GM21786 (cell line): ENCODE data around the gene SLC25A33.
"Not testable (repeated sequence)": the region's sequence is repeated elsewhere in the genome, so short reads cannot be mapped to it uniquely, and the experiment has no call there.

ENCODE experiments used
- ATAC-seq: cut with Tn5 transposase; IDR thresholded peaks from one replicate; pipeline ENCODE4 v1.9.1; 2021; ENCODE audit not compliant: unreplicated experiment

SLC25A33 gene

GRCh38 chr1:9539165-9539828 is at the start of gene SLC25A33:
TSS of gene SLC25A33 (plus strand) at chr1:9539465. CDS start at chr1:9539692, 227 bp downstream.
- peak; percentile 89 for ATAC-seq

DNA sequence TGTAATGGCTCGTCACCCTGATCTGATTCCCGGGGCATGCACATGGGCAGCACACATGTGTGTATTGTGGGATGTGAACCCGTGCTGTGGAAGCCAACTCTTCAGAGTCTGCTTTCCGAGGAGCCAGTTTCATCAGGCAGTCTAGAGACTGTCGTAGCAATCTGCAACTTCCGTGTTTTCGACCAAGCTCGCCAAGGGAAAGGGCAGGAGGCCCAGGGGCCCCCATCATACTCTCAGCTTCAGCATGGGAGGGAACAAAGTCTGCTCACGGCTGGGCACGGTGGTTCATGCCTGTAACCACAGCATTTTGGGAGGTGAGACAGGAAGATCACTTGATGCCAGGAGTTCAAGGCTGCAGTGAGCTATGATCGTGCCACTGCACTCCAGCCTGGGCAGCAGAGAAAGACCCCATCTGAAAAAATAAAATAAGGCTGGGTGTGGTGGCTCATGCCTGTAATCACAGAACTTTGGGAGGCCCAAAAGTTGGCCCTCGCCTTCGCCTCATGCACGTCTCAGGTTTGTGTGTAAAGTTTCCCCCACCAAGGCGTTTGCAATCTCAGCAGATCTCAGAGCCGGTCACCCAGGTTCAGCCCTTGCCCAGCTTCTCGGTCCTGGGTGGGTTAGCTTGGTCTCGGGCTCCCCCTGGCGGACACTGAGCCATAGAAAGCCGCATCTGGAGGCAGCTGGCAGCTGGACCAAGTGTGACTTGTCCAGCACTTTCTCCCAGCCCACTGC is 48.5 kb upstream of the SLC25A33 start:
- ATAC-seq, result no peak

- ATAC-seq, result no peak
Observed at GRCh38 chr1:9493326-9493725, 45.9 kb upstream of the SLC25A33 start.

GRCh38 chr1:9494936-9495758 is 44.1 kb upstream of the SLC25A33 start:
- ATAC-seq, result no peak

- ATAC-seq, result no peak
Observed at GRCh38 chr1:9495854-9496374, 43.4 kb upstream of the SLC25A33 start.

GRCh38 chr1:9500756-9501754 is 38.2 kb upstream of the SLC25A33 start:
- no peak for ATAC-seq

DNA sequence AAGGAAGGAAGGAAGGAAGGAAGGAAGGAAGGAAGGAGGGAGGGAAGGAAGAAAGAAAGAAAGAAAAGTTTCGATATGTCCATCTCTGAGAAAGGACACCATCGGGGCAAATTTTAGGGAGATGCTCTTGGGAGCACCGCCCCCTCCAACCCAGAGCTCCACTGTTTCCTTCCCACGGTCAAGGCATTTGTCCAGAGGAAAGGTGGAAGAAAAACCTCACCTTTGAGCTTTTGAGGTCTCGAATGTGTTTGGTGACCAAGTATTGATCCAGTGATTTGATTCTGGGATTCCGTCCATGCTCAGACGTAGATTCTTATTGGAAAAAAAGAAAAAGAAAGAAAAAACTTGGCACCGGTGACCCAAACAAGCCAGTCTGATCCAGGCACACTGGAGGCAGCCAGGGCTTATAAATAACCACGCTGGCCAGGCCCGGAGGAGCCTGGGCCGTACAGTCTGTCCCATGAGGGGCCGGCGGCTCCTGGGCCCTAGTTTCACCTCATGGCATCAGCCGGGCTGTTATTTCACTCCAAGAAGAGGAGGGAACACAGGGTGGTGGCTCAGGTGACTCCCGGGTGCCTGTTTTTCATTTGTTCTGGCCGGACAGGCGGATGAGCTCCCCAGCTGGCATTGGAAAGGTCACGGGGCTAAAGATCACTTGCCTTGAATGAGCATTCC is 36.1 kb upstream of the SLC25A33 start:
- no peak for ATAC-seq

DNA sequence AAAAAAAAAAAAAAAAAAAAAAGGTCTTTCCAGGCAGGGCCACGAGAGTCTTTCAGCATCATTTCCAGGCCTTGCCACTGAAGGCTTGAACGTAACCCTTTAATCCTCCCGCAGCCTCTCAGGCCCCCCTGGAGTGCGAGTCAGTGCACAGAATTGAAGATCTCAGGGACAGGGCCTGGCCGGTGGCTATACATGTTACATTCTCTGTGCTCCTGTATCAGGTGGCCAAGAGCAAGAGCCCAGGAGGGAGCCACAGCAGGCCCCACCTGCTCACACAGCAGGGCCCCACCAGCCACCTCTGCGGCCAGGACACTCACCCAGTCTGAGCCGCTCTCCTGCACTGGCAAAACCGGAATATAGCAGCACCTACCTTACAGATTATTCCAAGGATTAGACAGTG is 34.1 kb upstream of the SLC25A33 start:
- ATAC-seq, result no peak

- no peak for ATAC-seq
Observed at GRCh38 chr1:9506901-9507300, 32.4 kb upstream of the SLC25A33 start.

DNA sequence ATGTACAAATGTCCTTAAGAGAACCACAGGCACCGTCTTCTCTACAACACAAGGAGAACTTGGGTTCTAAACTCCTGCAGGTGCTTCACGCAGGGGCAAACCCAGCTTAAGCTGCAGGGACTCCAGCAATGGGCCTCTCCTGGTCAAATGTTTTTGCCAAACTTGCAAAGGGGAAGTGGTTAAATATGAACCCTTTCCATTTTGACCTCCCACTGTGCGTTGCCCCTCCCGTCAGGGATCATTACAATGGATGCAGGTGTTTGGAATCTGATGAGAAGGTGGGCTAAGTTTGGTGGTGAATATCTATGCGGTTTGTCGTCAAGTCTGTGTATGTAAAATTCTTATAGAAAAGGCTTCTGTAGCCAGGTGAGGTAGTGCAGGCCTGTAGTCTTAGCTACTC is 29.1 kb upstream of the SLC25A33 start:
- no peak for ATAC-seq

- ATAC-seq, result not testable (repeated sequence)
Observed at GRCh38 chr1:9515550-9515949, 23.7 kb upstream of the SLC25A33 start.

GRCh38 chr1:9518454-9518998 is 20.7 kb upstream of the SLC25A33 start:
- ATAC-seq, result no peak

DNA sequence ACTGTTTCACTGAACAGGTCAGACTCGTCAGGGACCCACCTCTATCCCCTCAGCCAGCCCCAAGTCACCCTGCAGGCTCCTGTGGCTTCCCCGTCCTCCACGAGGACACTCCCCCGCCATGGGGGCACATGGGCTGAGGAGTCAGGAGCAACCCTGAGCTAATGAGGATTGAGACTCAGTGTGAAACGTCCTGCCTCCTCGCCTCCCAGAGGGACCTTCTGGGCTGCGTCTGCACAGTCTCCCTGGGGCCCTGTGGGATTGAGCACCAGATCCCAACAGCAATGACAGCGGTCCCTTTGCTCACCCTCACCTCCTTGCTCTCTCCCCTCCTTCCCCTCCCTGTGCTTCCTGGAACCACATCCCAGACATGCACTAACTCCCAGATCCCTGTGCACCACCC is 18.9 kb upstream of the SLC25A33 start:
- ATAC-seq, result no peak

GRCh38 chr1:9529190-9529589 is 10.1 kb upstream of the SLC25A33 start:
- ATAC-seq, result no peak

DNA sequence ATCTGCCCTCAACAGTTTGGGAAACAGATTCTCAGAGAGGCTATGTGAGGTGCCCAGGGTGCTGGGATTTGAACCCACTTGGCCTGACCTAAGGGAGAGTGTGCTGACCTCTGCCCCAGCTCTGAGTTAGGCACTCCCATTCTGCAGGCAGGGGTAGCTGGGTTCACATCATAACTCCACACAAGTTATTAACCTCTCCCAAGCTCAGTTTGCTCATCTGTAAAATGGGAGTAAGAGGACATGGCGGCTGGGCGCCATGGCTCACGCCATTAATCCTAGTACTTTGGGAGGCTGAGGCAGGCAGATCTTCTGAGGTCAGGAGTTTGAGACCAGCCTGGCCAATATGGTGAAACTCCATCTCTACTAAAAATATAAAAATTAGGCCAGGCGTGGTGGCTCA is 8.9 kb upstream of the SLC25A33 start:
- no peak for ATAC-seq

- ATAC-seq, result no peak
Observed at GRCh38 chr1:9534953-9535352, 4.3 kb upstream of the SLC25A33 start.

DNA sequence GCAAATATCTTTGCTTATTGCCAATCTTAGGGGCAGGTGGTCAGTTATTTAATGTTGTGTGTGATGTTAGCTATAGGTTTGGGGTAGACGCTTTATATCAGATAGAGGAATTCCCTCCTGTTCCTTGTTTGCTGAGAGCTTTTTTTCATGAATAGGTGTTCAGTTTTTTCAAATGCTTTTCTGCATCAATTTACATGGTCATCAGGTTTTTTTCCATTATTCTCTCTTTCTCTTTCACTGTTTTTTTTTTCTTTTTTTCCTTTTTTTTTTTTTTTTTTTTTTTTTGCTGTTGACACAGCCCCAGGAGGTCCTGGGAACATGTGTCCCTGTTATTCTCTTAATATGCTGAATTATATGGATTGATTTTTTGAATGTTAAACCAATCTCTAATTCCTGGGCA is 3.0 kb upstream of the SLC25A33 start:
- no peak for ATAC-seq

DNA sequence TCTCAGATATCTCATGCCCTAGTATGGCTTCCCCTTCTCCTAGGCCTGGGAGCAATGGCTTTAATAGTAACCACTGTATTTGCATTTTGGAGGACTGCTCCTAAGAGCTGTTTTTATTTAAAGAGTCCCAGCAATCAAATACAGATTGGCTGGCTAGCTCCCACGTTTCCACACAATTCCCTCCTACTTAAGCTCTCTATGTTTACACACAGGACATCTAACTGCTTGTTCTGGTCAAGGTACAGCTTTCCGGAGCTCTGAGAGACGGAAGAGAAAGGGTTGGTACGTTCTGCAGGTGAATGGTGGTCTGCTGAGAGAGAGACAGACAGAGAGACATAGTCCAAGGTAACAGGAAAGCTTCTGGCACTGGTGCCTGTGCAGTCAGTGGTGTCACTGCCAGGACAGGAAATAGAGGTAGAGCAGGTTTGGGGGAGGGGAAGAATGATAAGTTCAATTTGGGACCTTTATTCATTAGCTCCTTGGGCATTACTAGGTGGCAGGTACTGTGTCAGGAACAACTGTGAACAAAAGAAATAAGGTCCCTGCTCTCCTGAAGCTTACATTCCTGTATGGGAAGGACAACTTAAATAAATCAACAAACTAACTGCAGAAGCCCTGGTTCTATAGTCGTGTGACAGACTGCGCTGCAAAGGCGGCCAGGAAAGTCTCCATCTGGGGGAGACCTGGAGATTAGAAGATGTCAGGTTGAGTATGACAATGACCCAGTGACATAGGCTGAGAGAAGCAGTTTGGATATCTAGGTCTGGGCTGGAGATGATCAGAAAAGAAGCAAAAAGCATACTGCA is 1.2 kb upstream of the SLC25A33 start:
- ATAC-seq, result no peak
